K562 (cell line): Measurements from ENCODE around the gene PCED1B. TPM values are rescaled to one million over a fixed set of nuclear protein-coding genes. Genes with fewer than 3 reads are reported as not detected.
A peak's percentile ranks its signal among the peaks of the same experiment; 100 is the strongest.

Experiments used
- ASH1L ChIP-seq: fragments of 450-650 bp; IDR thresholded peaks from 2 replicates; pipeline ENCODE4 v1.6.1; 2018; ENCODE audit warnings: borderline replicate concordance, mild to moderate bottlenecking, low read depth; ENCODE audit not compliant: partially characterized antibody
- ATF1 ChIP-seq, 2 experiments: fragments of 450-650 bp in 1 of 2; IDR thresholded peaks; 2 replicates each; pipeline ENCODE4 v1.6.1; 2016; ENCODE audit warnings: missing compliant biosample characterization in 1 of 2, missing genetic modification characterization in 1 of 2
- FOS ChIP-seq: IDR thresholded peaks from 3 replicates; pipeline ENCODE4 v1.6.1; 2011; ENCODE audit not compliant: insufficient read length; ENCODE audit errors: extremely low read depth
- HOXB6 ChIP-seq: fragments of 250-450 bp; sonication (Bioruptor Pico); IDR thresholded peaks from 2 replicates; pipeline ENCODE4 v1.5.1; 2022; ENCODE audit warnings: mild to moderate bottlenecking, borderline replicate concordance
- HSF4 ChIP-seq: fragments of 250-450 bp; sonication (Bioruptor Pico); IDR thresholded peaks from 2 replicates; pipeline ENCODE4 v2.1.2; 2022; ENCODE audit warnings: mild to moderate bottlenecking, moderate library complexity, borderline replicate concordance
- RAD21 ChIP-seq, 2 experiments: fragments of 250-450 bp in 1 of 2; fragments of 450-650 bp in 1 of 2; sonication (Bioruptor Pico) in 1 of 2; formaldehyde crosslinking in 1 of 2; IDR thresholded peaks in 1 of 2; conservative IDR thresholded peaks in 1 of 2; 2 replicates each; pipeline versions ENCODE4 v1.4.0 to v1.8.0; 2020 to 2022; ENCODE audit warnings: mild to moderate bottlenecking in 2 of 2, moderate library complexity in 1 of 2
- SMARCA4 ChIP-seq: fragments of 450-650 bp; IDR thresholded peaks from 2 replicates; pipeline ENCODE4 v1.6.1; 2016
- TAF7 ChIP-seq: fragments of 450-650 bp; IDR thresholded peaks from 2 replicates; pipeline ENCODE4 v1.6.1; 2016; ENCODE audit warnings: missing genetic modification characterization, missing compliant biosample characterization
- ZFP30 ChIP-seq: fragments of 250-450 bp; sonication (Bioruptor Pico); IDR thresholded peaks from 2 replicates; pipeline ENCODE4 v1.8.0; 2022; ENCODE audit warnings: moderate library complexity, mild to moderate bottlenecking, inconsistent platforms, borderline replicate concordance
- ZNF165 ChIP-seq: fragments of 250-450 bp; sonication (Bioruptor Pico); IDR thresholded peaks from 2 replicates; pipeline ENCODE4 v1.4.0; 2020; ENCODE audit warnings: borderline replicate concordance
- ZNF217 ChIP-seq: sonication (generic); formaldehyde crosslinking; IDR thresholded peaks from 2 replicates; pipeline ENCODE4 v1.8.0; 2022; ENCODE audit warnings: mild to moderate bottlenecking, missing genetic modification reagents
- ZNF561 ChIP-seq: fragments of 450-650 bp; formaldehyde crosslinking; conservative IDR thresholded peaks from 2 replicates; pipeline ENCODE4 v1.4.0; 2020; ENCODE audit warnings: mild to moderate bottlenecking, moderate library complexity
- polyA plus RNA-seq, 8 experiments: library from polyadenylated mRNA; depleted of rRNA in 4 of 8; stranded (reverse) in 5 of 8; unstranded in 3 of 8; fragments of >200 nt; fragmentation: Nextera tagmentation in 2 of 8; fragmentation: Illumina TruSeq in 1 of 8; extraction: Ambion mirVana in 2 of 8; extraction: Trizol in 1 of 8; gene quantifications; 2 replicates each; pipeline versions ENCODE4 v1.2.1 to v1.2.3, GENCODE V29; 2011 to 2014; ENCODE audit warnings: inconsistent platforms in 1 of 8, missing spikeins in 1 of 8
- total RNA-seq, 7 experiments: library from RNA; depleted of rRNA in 6 of 7; stranded (reverse); fragments of >200 nt in 6 of 7; fragmentation: Illumina TruSeq in 2 of 7; extraction: Trizol in 2 of 7; gene quantifications; 2 replicates each; pipeline versions ENCODE4 v1.2.1 to v1.2.3, GENCODE V29; 2011 to 2021; ENCODE audit warnings: low replicate concordance in 1 of 7
- TF ChIP-seq, protein P1 (sequence below), 3 experiments: IDR thresholded peaks in 2 of 3; conservative IDR thresholded peaks in 1 of 3; 2 replicates each; pipeline ENCODE4 v1.5.1; 2011 to 2012; ENCODE audit warnings: low read length in 3 of 3, mild to moderate bottlenecking in 3 of 3, control low read depth in 2 of 3, improper control_type of control experiment in 1 of 3, inconsistent platforms in 1 of 3, low read depth in 1 of 3, mixed read lengths in 1 of 3, moderate library complexity in 1 of 3; ENCODE audit not compliant: insufficient read depth in 2 of 3
- TF ChIP-seq, protein P2 (sequence below): sonication (generic); formaldehyde crosslinking; IDR thresholded peaks from 2 replicates; pipeline ENCODE4 v1.8.0; 2022; ENCODE audit warnings: mild to moderate bottlenecking, missing genetic modification reagents, borderline replicate concordance
- TF ChIP-seq, protein P3 (sequence below): fragments of 450-650 bp; IDR thresholded peaks from 2 replicates; pipeline ENCODE4 v1.6.1; 2016; ENCODE audit warnings: antibody characterized with exemption
- TF ChIP-seq, protein P4 (sequence below), 2 experiments: fragments of 250-450 bp in 1 of 2; fragments of 450-650 bp in 1 of 2; sonication (Bioruptor Pico) in 1 of 2; IDR thresholded peaks; 2 replicates each; pipeline versions ENCODE4 v1.6.1 to v1.8.0; 2016 to 2021; ENCODE audit warnings: mild to moderate bottlenecking in 2 of 2, moderate library complexity in 2 of 2, missing compliant biosample characterization in 1 of 2, missing genetic modification characterization in 1 of 2
- TF ChIP-seq, protein P5 (sequence below): IDR thresholded peaks from 2 replicates; pipeline ENCODE4 v1.6.1; 2011; ENCODE audit warnings: borderline replicate concordance, low read depth, mild to moderate bottlenecking, moderate library complexity, low read length; ENCODE audit not compliant: insufficient read depth, poor library complexity, severe bottlenecking

Gene PCED1B
- total and polyA plus RNA-seq, 9 of the 15 experiments (the other 6 are each of a cell fraction or from before 2014, with no cell fraction given) = 1.2 to 9.3 (median 2.5) TPM

DNA sequence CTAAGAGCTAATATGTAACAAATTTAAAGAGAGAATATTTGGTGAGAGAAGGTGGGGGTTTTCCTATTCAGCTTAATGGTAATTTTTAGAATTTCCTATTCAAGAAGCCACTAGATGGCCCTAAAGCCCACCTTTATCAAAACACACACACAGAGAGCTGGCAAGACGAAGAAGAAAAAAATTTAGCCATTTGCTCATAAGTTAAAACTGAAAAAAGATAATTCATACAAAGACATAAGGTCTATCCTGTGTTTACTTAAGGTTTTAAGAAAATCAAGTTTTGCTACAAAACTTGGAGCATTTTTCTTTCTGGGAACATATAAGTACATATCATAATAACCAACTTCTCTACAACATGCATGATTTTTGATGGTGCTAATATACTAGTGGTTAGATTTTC lies 46.8 kb upstream of the PCED1B start (continued):
- TF ChIP-seq, protein P1, sequence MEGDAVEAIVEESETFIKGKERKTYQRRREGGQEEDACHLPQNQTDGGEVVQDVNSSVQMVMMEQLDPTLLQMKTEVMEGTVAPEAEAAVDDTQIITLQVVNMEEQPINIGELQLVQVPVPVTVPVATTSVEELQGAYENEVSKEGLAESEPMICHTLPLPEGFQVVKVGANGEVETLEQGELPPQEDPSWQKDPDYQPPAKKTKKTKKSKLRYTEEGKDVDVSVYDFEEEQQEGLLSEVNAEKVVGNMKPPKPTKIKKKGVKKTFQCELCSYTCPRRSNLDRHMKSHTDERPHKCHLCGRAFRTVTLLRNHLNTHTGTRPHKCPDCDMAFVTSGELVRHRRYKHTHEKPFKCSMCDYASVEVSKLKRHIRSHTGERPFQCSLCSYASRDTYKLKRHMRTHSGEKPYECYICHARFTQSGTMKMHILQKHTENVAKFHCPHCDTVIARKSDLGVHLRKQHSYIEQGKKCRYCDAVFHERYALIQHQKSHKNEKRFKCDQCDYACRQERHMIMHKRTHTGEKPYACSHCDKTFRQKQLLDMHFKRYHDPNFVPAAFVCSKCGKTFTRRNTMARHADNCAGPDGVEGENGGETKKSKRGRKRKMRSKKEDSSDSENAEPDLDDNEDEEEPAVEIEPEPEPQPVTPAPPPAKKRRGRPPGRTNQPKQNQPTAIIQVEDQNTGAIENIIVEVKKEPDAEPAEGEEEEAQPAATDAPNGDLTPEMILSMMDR (IDR thresholded peaks at IDR 0.05 in 2 of 3, conservative IDR thresholded peaks at IDR 0.05 in 1 of 3; ENCODE audit: insufficient read depth in 2 of 3, low read depth in 1 of 3, low read length in 3 of 3) = peak; percentile 42 to 77 (median 57); a peak in 5 of 6 replicates
- TF ChIP-seq, protein P2, sequence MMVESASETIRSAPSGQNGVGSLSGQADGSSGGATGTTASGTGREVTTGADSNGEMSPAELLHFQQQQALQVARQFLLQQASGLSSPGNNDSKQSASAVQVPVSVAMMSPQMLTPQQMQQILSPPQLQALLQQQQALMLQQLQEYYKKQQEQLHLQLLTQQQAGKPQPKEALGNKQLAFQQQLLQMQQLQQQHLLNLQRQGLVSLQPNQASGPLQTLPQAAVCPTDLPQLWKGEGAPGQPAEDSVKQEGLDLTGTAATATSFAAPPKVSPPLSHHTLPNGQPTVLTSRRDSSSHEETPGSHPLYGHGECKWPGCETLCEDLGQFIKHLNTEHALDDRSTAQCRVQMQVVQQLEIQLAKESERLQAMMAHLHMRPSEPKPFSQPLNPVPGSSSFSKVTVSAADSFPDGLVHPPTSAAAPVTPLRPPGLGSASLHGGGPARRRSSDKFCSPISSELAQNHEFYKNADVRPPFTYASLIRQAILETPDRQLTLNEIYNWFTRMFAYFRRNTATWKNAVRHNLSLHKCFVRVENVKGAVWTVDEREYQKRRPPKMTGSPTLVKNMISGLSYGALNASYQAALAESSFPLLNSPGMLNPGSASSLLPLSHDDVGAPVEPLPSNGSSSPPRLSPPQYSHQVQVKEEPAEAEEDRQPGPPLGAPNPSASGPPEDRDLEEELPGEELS (CRISPR knock-in tag) = no peak
- TF ChIP-seq ZNF165 (CRISPR knock-in tag) = no peak
- no peak for TF ChIP-seq ASH1L
- TF ChIP-seq, protein P3, sequence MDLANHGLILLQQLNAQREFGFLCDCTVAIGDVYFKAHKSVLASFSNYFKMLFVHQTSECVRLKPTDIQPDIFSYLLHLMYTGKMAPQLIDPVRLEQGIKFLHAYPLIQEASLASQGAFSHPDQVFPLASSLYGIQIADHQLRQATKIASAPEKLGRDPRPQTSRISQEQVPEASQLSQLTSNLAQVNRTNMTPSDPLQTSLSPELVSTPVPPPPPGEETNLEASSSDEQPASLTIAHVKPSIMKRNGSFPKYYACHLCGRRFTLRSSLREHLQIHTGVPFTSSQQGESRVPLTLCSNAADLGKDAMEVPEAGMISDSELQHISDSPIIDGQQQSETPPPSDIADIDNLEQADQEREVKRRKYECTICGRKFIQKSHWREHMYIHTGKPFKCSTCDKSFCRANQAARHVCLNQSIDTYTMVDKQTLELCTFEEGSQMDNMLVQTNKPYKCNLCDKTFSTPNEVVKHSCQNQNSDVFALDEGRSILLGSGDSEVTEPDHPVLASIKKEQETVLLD = no peak
- TF ChIP-seq HSF4 = no peak
- TF ChIP-seq HOXB6 (CRISPR knock-in tag) = no peak
- no peak for TF ChIP-seq ZNF561 (CRISPR knock-in tag)
- TF ChIP-seq RAD21 (CRISPR knock-in tag; conservative IDR thresholded peaks at IDR 0.05 in 1 of 2, IDR thresholded peaks at IDR 0.05 in 1 of 2) = peak; percentile 93
- TF ChIP-seq ZFP30 (CRISPR knock-in tag) = no peak
- TF ChIP-seq SMARCA4 = no peak
- TF ChIP-seq ATF1 (CRISPR knock-in tag; IDR thresholded peaks at IDR 0.05) = no peak
- no peak for TF ChIP-seq ATF1 (tag; IDR thresholded peaks at IDR 0.05)
- TF ChIP-seq, protein P4, sequence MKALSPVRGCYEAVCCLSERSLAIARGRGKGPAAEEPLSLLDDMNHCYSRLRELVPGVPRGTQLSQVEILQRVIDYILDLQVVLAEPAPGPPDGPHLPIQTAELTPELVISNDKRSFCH (CRISPR knock-in tag; IDR thresholded peaks at IDR 0.05) = no peak
- TF ChIP-seq, protein P4 (tag; IDR thresholded peaks at IDR 0.05) = no peak
- TF ChIP-seq, protein P5, sequence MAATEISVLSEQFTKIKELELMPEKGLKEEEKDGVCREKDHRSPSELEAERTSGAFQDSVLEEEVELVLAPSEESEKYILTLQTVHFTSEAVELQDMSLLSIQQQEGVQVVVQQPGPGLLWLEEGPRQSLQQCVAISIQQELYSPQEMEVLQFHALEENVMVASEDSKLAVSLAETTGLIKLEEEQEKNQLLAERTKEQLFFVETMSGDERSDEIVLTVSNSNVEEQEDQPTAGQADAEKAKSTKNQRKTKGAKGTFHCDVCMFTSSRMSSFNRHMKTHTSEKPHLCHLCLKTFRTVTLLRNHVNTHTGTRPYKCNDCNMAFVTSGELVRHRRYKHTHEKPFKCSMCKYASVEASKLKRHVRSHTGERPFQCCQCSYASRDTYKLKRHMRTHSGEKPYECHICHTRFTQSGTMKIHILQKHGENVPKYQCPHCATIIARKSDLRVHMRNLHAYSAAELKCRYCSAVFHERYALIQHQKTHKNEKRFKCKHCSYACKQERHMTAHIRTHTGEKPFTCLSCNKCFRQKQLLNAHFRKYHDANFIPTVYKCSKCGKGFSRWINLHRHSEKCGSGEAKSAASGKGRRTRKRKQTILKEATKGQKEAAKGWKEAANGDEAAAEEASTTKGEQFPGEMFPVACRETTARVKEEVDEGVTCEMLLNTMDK = no peak
- TF ChIP-seq ZNF217 (CRISPR knock-in tag) = no peak
- TF ChIP-seq FOS = no peak
- TF ChIP-seq TAF7 = no peak
